ENCODE results near the gene MTTP. TPM values are rescaled to one million over a fixed set of nuclear protein-coding genes. Genes with fewer than 3 reads are reported as not detected.
"Not testable (repeated sequence)": the region's sequence is repeated elsewhere in the genome, so short reads cannot be mapped to it uniquely, and the experiment has no call there.

The MTTP gene
- not detected in 2 replicates for total RNA-seq

- no peak for DNase-seq (ENCODE audit: extremely low read depth, low read depth, low spot score)
Observed at GRCh38 chr4:99574530-99575324, at the start of gene MTTP. MTTP (plus strand) TSS chr4:99574824; CDS start chr4:99574910, 86 bp downstream.

- DNase-seq (ENCODE audit: extremely low read depth, low read depth, low spot score), result no peak
Observed at GRCh38 chr4:99529228-99529627, 45.4 kb upstream of the MTTP start.

GRCh38 chr4:99529956-99530355, 44.7 kb upstream of the MTTP start:
- DNase-seq (ENCODE audit: extremely low read depth, low read depth, low spot score), result no peak

- DNase-seq (ENCODE audit: extremely low read depth, low read depth, low spot score), result not testable (repeated sequence)
Observed at GRCh38 chr4:99534699-99535098, 39.9 kb upstream of the MTTP start.

- DNase-seq (ENCODE audit: extremely low read depth, low read depth, low spot score), result no peak
Observed at GRCh38 chr4:99536271-99536670, 38.4 kb upstream of the MTTP start.

- DNase-seq (ENCODE audit: extremely low read depth, low read depth, low spot score), result no peak
Observed at GRCh38 chr4:99536848-99537247, 37.8 kb upstream of the MTTP start.

GRCh38 chr4:99537674-99538073, 37.0 kb upstream of the MTTP start:
- no peak for DNase-seq (ENCODE audit: extremely low read depth, low read depth, low spot score)

- DNase-seq (ENCODE audit: extremely low read depth, low read depth, low spot score), result no peak
Observed at GRCh38 chr4:99540277-99540939, 34.2 kb upstream of the MTTP start.

- no peak for DNase-seq (ENCODE audit: extremely low read depth, low read depth, low spot score)
Observed at GRCh38 chr4:99552872-99553271, 21.8 kb upstream of the MTTP start.

GRCh38 chr4:99563310-99564186, 11.1 kb upstream of the MTTP start, which contains the start of gene TRMT10A:
TRMT10A (minus strand) TSS chr4:99564039; CDS start chr4:99559338, 4,701 bp downstream.
- DNase-seq (ENCODE audit: extremely low read depth, low read depth, low spot score), result peak; percentile 86

GRCh38 chr4:99564921-99565320, 9.7 kb upstream of the MTTP start:
- DNase-seq (ENCODE audit: extremely low read depth, low read depth, low spot score), result no peak

- DNase-seq (ENCODE audit: extremely low read depth, low read depth, low spot score), result no peak
Observed at GRCh38 chr4:99571883-99572282, 2.7 kb upstream of the MTTP start.

GRCh38 chr4:99572527-99573240, 1.9 kb upstream of the MTTP start:
- no peak for DNase-seq (ENCODE audit: extremely low read depth, low read depth, low spot score)

GRCh38 chr4:99573735-99574368, 772 bp upstream of the MTTP start:
- no peak for DNase-seq (ENCODE audit: extremely low read depth, low read depth, low spot score)

GRCh38 chr4:99578714-99579113, 4.1 kb downstream of the MTTP start:
- no peak for DNase-seq (ENCODE audit: extremely low read depth, low read depth, low spot score)

- DNase-seq (ENCODE audit: extremely low read depth, low read depth, low spot score), result no peak
Observed at GRCh38 chr4:99585516-99585915, 10.9 kb downstream of the MTTP start.

GRCh38 chr4:99586322-99586721, 11.7 kb downstream of the MTTP start:
- DNase-seq (ENCODE audit: extremely low read depth, low read depth, low spot score), result no peak

GRCh38 chr4:99586797-99587196, 12.2 kb downstream of the MTTP start:
- no peak for DNase-seq (ENCODE audit: extremely low read depth, low read depth, low spot score)

- DNase-seq (ENCODE audit: extremely low read depth, low read depth, low spot score), result no peak
Observed at GRCh38 chr4:99587309-99587708, 12.7 kb downstream of the MTTP start.

GRCh38 chr4:99587803-99588202, 13.2 kb downstream of the MTTP start:
- no peak for DNase-seq (ENCODE audit: extremely low read depth, low read depth, low spot score)

Measured in glomerular endothelial cell (primary cell).